ENCODE measurements around the gene SHF. TPM values are rescaled to one million over a fixed set of nuclear protein-coding genes. Genes with fewer than 3 reads are reported as not detected.

Gene SHF
- total and polyA plus RNA-seq, 2 donors (not counting 3 experiments of a cell fraction or from before 2014, with no cell fraction given): 2.8 to 5.2 TPM

DNA sequence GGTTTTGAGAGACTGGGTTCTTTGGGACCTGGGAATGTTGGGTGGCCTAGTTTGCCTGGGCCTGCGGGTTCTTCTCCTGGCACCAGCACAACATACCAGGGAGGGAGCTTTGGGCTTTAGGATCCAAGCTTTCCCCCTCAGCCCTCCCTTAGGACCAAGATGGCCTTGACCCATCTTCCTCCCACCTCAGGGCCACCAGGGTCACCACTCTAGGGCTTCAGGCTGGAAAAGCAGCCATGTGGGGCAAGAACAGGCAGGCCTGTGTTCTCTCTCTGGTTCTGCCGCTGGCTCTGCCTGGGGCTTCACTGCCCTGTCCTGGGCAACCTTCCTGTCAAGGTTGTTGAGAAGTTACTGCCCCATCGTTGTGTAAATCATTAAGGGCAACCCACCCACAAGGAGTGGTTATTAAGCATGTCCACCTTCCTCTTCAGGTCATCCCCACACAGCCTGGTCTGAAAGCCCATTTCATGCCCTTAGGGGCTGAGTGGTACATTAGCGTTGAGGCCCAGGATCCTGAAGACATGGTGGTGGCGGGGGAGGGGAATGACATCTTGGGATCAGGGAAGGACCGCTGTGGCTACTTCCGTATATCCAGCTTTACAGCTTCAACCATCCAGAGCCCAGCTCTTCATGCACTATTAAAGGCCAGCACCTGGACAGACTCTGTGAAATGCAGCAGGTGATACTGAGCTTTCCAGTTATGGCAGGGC, 57.3 kb downstream of the SHF start:
- CTCF ChIA-PET: interaction anchor here (1.0 to 2.7 kb wide), 4 partner anchors 9 to 75 kb away, joined by 3 to 17 read pairs (median 3); no protein-coding TSS in a partner anchor
- H4K20me1 ChIP-seq (replicated peaks; ENCODE audit: control insufficient read depth, extremely low read depth, insufficient read depth, low read length): no peaks in the 10 kb centered on the region
- H3K9ac ChIP-seq (replicated peaks; ENCODE audit: extremely low read depth, insufficient read depth, low read length): no peak overlapping the region
- H3K79me2 ChIP-seq (ENCODE audit: control insufficient read depth, insufficient read depth, low read length): no peaks in the 10 kb centered on the region
- dilution Hi-C loops (cut with MboI; ENCODE audit: extremely low pct_ligation_motif_present, low sequenced_read_pairs) (no loop called here), intact Hi-C loops (cut with micrococcal nuclease) (no loop called here)
- H3K4me2 ChIP-seq (ENCODE audit: insufficient read depth, low read length): no peak overlapping the region
- POLR2A ChIA-PET: no interaction called here
- H3K27me3 ChIP-seq (ENCODE audit: control insufficient read depth in 2 of 2, insufficient read depth in 2 of 2, low read length in 2 of 2): peaks cover 76 to 90% of the 10 kb centered on the region in 2 experiments
- no peaks in the 10 kb centered on the region for H3K4me1 ChIP-seq (ENCODE audit: control insufficient read depth, extremely low read depth, insufficient read depth, low read length)
- no TSS peak for BruUV-seq (replicated peaks)
- H3K9me1 ChIP-seq (replicated peaks; ENCODE audit: control insufficient read depth, extremely low read depth, insufficient read depth, low read length): no peaks in the 10 kb centered on the region
- TF ChIP-seq EZH2 (IDR thresholded peaks at IDR 0.05; ENCODE audit: borderline replicate concordance, low read depth, low read length, severe bottlenecking) (no peak), FOS (IDR thresholded peaks at IDR 0.05; ENCODE audit: borderline replicate concordance, insufficient read depth, low read length) (no peak), JUN (IDR thresholded peaks at IDR 0.05; ENCODE audit: borderline replicate concordance, insufficient read depth, insufficient read length, low read depth) (no peak), POLR2AphosphoS5 (IDR thresholded peaks at IDR 0.05; ENCODE audit: insufficient read depth, low read depth, low read length) (no peak), MYC (IDR thresholded peaks at IDR 0.05; ENCODE audit: low read depth, low read length) (no peak)
- H3K9me3 ChIP-seq (replicated peaks; ENCODE audit: control insufficient read depth, insufficient read depth, low read length): no peaks in the 10 kb centered on the region
- no peak for FAIRE-seq
- no peak for DNase-seq (ENCODE audit: low read depth, low spot score)
- H3K36me3 ChIP-seq (ENCODE audit: control insufficient read depth in 2 of 2, extremely low read depth in 1 of 2, insufficient read depth in 2 of 2, low read length in 2 of 2): no peaks in the 10 kb centered on the region
- no peak overlapping the region for H3K27ac ChIP-seq (ENCODE audit: insufficient read depth, low read depth, low read length)
- H2AFZ ChIP-seq (ENCODE audit: low read depth, low read length): no peak overlapping the region
- H3K4me3 ChIP-seq (replicated peaks in 1 of 3; ENCODE audit: insufficient read depth in 1 of 3, low read depth in 1 of 3, low read length in 3 of 3): no peak overlapping the region

DNA sequence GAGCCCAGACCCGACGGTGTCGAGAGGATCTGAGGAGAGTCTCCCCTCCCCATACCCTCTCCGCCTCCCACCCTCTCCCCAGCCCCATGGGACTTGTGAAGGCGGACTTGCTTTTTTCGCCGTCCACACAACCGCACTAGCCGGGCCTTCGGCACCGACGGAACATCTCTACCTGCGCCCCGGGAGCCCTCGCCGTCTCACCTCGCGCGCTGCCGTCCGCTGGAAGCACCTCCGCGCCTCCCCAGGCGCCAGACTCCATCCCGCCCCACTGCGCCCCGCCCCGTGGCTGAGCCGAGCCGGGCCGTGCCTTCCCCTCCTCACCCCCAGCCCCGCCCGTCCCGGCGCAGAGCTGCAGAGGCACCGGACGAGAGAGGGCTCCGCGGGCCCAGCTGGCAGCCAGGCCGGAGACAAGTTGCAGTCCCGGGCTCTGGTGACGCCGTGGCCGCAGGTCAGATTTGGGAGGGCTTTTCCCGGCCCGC, 58.1 kb downstream of the SHF start, which contains the start of the genes DUOX1 and DUOXA1:
Gene DUOX1 (plus strand): TSS at position 344 of the 479 bp plus-strand sequence. CDS start 1,973 bp downstream, outside the sequence.
Gene DUOXA1 (minus strand): TSS at position 229 of the 479 bp plus-strand sequence. CDS start 6,865 bp downstream, outside the sequence.
- no peak for FAIRE-seq

More for the DNA sequence above, 58.1 kb downstream of the SHF start, which contains the start of the genes DUOX1 and DUOXA1:
- dilution Hi-C loops (cut with MboI; ENCODE audit: extremely low pct_ligation_motif_present, low sequenced_read_pairs): no loop called here
- Histone ChIP-seq H3K4me1 (ENCODE audit: control insufficient read depth, extremely low read depth, insufficient read depth, low read length) (no peaks in the 10 kb centered on the region), H3K4me2 (ENCODE audit: insufficient read depth, low read length) (no peak within 1 kb of the TSS), H3K27ac (ENCODE audit: insufficient read depth, low read depth, low read length) (no peak within 1 kb of the TSS), H3K9ac (replicated peaks; ENCODE audit: extremely low read depth, insufficient read depth, low read length) (no peak within 1 kb of the TSS), H3K9me1 (replicated peaks; ENCODE audit: control insufficient read depth, extremely low read depth, insufficient read depth, low read length) (no peaks in the 10 kb centered on the region), H3K36me3 (ENCODE audit: control insufficient read depth in 2 of 2, extremely low read depth in 1 of 2, insufficient read depth in 2 of 2, low read length in 2 of 2) (no peaks in the 10 kb centered on the region), H3K27me3 (ENCODE audit: control insufficient read depth in 2 of 2, insufficient read depth in 2 of 2, low read length in 2 of 2) (peaks cover 80 to 90% of the 10 kb centered on the region in 2 experiments), H4K20me1 (replicated peaks; ENCODE audit: control insufficient read depth, extremely low read depth, insufficient read depth, low read length) (no peaks in the 10 kb centered on the region), H2AFZ (ENCODE audit: low read depth, low read length) (no peak within 1 kb of the TSS), H3K79me2 (ENCODE audit: control insufficient read depth, insufficient read depth, low read length) (no peaks in the 10 kb centered on the region), H3K4me3 (replicated peaks in 1 of 3; ENCODE audit: insufficient read depth in 1 of 3, low read depth in 1 of 3, low read length in 3 of 3) (no peak within 1 kb of the TSS), H3K9me3 (replicated peaks; ENCODE audit: control insufficient read depth, insufficient read depth, low read length) (no peaks in the 10 kb centered on the region)
- no peak for TF ChIP-seq FOS (IDR thresholded peaks at IDR 0.05; ENCODE audit: borderline replicate concordance, insufficient read depth, low read length)
- peak; percentile 54 for TF ChIP-seq EZH2 (IDR thresholded peaks at IDR 0.05; ENCODE audit: borderline replicate concordance, low read depth, low read length, severe bottlenecking)
- TF ChIP-seq POLR2AphosphoS5 (IDR thresholded peaks at IDR 0.05; ENCODE audit: insufficient read depth, low read depth, low read length): no peak
- no peak for TF ChIP-seq MYC (IDR thresholded peaks at IDR 0.05; ENCODE audit: low read depth, low read length)
- TF ChIP-seq, protein P1, sequence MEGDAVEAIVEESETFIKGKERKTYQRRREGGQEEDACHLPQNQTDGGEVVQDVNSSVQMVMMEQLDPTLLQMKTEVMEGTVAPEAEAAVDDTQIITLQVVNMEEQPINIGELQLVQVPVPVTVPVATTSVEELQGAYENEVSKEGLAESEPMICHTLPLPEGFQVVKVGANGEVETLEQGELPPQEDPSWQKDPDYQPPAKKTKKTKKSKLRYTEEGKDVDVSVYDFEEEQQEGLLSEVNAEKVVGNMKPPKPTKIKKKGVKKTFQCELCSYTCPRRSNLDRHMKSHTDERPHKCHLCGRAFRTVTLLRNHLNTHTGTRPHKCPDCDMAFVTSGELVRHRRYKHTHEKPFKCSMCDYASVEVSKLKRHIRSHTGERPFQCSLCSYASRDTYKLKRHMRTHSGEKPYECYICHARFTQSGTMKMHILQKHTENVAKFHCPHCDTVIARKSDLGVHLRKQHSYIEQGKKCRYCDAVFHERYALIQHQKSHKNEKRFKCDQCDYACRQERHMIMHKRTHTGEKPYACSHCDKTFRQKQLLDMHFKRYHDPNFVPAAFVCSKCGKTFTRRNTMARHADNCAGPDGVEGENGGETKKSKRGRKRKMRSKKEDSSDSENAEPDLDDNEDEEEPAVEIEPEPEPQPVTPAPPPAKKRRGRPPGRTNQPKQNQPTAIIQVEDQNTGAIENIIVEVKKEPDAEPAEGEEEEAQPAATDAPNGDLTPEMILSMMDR (IDR thresholded peaks at IDR 0.05; ENCODE audit: extremely low read depth in 1 of 2, insufficient read depth in 1 of 2, low read depth in 1 of 2, low read length in 2 of 2): no peak
- TF ChIP-seq GATA2 (IDR thresholded peaks at IDR 0.05; ENCODE audit: insufficient read depth, insufficient read length, low read depth, low read length): no peak
- TF ChIP-seq JUN (IDR thresholded peaks at IDR 0.05; ENCODE audit: borderline replicate concordance, insufficient read depth, insufficient read length, low read depth): no peak
- TF ChIP-seq POLR2A (IDR thresholded peaks at IDR 0.05; ENCODE audit: low read depth, low read length): no peak
- TF ChIP-seq, protein P2, sequence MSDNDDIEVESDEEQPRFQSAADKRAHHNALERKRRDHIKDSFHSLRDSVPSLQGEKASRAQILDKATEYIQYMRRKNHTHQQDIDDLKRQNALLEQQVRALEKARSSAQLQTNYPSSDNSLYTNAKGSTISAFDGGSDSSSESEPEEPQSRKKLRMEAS (IDR thresholded peaks at IDR 0.05; ENCODE audit: insufficient read depth, insufficient read length): no peak
- BruUV-seq (replicated peaks): no TSS peak
- CTCF ChIA-PET: interaction anchor here (1.1 to 2.7 kb wide), 2 partner anchors 11 to 76 kb away, joined by 3 to 17 read pairs; no protein-coding TSS in a partner anchor
- DNase-seq (ENCODE audit: low read depth, low spot score): no peak
- intact Hi-C loops (cut with micrococcal nuclease): no loop called here
- POLR2A ChIA-PET: no interaction called here

Measured in endothelial cell of umbilical vein (primary cell).